Germinal center (tissue), 1 donor: ENCODE results near the gene OAS2.

Experiments
- DNase-seq: peaks from one replicate; pipeline ENCODE4 v3.0.0; 2012; ENCODE audit warnings: mixed read lengths, low spot score

Gene OAS2

DNA sequence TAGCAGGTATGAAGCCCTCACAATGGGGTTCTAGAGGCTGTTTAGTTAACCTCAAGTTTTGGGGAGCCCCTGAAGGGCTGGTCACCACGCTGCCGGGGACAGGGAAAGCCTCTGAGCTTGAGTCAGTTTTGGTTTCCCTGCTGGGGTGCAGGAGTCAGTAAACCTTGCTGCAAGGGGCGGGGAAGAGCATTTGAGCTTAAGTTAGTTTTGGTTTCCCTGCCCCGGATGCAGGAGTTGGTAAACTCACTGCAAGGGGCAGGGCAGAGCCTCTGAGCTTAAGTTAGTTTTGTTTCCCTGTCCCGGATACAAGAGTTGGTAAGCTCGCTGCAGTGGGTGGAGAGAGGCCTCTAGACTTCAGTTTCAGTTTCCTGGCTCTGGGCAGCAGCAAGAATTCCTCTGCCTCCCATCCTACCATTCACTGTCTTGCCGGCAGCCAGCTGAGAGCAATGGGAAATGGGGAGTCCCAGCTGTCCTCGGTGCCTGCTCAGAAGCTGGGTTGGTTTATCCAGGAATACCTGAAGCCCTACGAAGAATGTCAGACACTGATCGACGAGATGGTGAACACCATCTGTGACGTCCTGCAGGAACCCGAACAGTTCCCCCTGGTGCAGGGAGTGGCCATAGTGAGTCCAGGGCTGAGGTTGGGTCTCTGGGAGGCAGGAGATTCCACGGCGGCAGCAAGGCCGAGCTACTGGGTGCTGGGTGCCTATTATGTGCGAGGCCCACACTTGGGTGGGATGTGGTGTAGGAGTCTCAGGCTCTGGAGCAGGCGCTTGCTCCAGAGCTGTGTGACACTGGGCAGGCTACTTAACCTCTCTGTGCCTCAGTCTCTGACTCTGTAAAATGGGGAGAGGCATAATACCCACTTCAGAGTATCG lies at the start of gene OAS2:
OAS2 (plus strand) TSS at position 357 of the 878 bp plus-strand sequence; CDS start at position 447, 90 bp downstream.
- DNase-seq: peak; percentile 89

DNA sequence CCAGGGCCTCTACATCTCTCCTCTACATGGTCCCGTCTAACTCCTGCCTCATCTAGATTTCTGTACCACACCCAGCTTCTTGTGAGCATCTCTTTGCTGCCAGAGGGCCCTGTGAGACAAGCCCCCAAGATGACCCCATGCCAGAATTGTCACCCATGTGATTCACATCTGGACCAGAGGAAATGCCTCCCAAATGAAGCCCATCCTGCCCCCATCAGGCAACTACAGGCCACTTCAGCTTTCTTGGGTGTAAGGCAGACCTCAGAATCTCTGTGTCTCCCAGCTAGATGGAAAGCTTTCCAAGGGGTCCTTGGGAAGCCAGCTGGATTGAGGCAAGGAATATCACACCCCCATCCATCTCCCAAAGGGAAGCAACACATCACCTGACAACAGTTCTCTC lies 49.3 kb upstream of the OAS2 start:
- DNase-seq: no peak

DNA sequence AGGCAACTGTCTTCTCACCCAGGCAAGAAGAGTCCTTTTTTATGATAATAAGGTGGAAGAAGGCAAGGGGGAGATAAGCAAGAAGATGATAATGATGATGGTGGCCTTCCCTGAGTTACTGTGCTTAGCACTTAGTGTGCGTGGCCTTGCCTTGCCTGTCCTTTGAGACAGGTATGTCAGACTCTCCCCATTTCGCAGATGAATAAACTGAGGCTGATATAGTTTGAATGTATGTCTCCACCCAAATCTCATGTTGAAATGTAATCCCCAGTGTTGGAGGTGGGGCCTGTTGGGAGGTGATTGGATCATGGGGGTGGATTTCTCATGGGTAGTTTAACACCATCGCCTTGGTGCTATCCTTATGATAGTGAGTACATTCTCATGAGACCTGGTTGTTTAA lies 48.6 kb upstream of the OAS2 start:
- no peak for DNase-seq

GRCh38 chr12:112930350-112930749 lies 48.0 kb upstream of the OAS2 start:
- no peak for DNase-seq

- no peak for DNase-seq
These were observed 45.7 kb upstream of the OAS2 start for GRCh38 chr12:112932485-112933128.

GRCh38 chr12:112933129-112933505 lies 45.2 kb upstream of the OAS2 start:
- DNase-seq: no peak

GRCh38 chr12:112936264-112936663 lies 42.1 kb upstream of the OAS2 start:
- no peak for DNase-seq

- DNase-seq: no peak
These were observed 41.4 kb upstream of the OAS2 start for GRCh38 chr12:112936927-112937326.

DNA sequence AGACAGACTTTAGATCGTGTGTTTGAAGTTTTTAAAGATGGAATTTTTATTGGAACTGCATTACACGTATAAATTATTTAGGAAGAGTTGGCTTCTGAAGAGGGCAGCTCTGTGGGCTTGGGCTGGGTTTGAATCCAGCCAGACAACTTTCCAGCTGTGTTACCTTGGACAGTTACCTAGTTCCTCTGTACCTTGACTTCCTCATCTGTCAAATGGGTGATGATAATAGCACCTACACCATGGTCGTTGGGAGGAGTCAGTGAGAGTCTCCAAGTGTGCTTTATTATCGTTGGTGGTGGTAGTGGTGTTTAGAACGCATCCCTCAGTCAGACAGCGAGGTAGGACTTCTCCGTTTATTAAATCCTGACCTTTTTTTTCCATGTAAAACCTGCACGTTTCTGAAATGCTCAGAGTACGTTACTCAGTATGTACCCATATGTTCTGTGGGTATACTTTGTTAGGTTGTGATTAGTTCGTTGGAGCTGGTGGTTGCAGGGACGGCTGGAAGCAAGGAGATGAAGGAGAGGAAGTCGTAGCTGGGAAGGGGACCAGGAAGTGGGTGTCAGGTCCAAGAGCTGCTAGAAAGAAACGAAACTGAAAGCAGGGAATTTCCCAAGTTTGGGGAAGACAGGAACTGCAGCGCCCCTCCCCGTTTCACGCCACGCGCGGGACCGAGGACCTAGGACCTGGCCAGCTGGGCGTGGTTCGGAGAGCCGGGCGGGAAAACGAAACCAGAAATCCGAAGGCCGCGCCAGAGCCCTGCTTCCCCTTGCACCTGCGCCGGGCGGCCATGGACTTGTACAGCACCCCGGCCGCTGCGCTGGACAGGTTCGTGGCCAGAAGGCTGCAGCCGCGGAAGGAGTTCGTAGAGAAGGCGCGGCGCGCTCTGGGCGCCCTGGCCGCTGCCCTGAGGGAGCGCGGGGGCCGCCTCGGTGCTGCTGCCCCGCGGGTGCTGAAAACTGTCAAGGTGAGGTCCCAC lies 40.3 kb upstream of the OAS2 start, which contains the start of gene OAS3:
OAS3 (plus strand) TSS at position 734 of the 979 bp plus-strand sequence; CDS start at position 791, 57 bp downstream.
- peak; percentile 50 for DNase-seq

DNA sequence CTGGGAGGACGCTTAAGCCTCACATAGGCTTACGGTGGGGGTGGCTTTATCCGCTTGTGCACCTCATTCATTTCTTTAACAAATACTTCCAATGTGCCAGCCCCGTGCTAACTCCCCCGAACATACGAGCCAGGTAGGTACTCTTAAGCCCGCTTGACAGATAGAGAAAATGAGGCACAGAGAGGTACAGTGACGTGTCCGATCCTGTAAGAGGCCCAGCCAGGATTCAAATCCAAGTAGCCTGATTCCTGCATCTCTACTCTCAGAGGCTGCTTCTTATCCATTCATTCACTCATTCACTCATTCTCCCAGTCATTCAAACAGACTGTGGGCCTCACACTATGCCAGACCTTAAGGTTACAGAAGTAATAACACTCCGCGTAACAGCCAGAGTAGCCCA lies 39.6 kb upstream of the OAS2 start:
- no peak for DNase-seq

DNA sequence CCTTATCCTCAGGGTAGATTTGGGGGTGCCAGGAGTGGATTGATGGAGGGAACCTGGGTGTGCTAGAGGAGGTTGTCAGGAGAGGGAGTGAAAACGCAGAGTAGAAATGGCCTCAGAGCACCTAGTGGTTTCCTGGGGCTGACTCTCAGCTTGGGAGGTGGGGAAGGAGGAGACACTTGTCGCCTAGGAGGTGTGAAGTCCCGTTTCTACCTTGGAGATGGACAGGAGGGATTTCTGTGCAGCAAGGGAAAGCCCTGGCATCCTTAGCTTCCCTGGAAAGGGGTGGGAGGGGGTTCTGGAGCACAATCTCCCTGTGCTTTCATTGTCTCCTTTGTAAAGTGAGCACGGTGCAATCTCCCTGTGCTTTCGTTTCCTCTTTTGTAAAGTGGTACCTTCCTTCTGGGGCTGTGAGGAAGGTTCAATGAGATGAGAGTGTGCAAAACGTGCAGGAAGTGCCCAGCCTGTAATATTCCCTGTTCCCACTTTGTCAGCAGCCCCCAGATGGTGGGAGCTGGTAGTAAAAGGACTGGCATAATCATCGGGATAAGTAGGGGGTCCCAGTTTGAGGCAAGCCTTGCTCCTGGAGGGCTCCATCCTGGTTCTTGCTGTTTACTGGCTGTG lies 38.4 kb upstream of the OAS2 start:
- peak; percentile 70 for DNase-seq

DNA sequence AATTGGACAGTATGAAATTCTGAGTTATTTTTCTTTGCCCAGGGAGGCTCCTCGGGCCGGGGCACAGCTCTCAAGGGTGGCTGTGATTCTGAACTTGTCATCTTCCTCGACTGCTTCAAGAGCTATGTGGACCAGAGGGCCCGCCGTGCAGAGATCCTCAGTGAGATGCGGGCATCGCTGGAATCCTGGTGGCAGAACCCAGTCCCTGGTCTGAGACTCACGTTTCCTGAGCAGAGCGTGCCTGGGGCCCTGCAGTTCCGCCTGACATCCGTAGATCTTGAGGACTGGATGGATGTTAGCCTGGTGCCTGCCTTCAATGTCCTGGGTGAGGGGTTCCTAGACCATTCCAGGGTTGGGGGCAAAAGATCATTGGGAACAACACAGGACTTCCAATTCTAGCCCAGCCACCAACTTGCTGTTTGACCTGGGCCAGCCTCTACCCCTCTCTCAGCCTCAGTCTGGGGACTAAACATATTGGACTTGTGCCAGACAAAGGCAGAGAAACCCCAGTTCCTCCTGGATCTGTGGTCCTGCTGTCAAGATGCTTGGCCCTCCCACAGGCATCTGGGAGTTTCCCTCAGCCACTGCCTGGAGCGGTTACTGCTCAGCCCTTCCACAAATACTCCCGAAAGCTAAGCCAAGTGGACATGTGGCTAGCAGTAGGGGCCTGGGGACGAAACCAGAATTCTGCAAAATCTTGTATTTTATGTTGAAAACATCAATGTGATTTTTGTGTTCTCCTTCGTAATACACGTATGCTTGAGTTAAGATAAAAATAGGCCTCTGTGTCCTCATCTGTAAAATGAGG lies 36.6 kb upstream of the OAS2 start:
- DNase-seq: no peak

DNA sequence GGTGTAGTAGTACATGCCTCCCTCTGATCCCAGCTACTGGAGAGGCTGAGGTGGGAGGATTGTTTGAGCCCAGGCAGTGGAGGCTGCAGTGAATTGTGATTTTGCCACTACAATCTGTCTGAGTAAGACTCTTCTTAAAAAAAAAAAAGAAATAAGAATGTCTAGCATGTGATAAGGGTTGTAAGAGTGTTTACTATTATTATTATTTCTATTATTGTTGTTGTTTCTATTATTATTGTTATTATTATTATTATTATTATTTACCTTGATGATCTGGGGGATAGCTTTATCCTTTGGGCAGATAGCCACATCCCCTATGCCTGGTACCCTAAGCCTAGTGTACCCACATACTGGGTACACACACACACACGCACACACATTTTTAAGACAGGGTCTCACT lies 35.7 kb upstream of the OAS2 start:
- DNase-seq: no peak

DNA sequence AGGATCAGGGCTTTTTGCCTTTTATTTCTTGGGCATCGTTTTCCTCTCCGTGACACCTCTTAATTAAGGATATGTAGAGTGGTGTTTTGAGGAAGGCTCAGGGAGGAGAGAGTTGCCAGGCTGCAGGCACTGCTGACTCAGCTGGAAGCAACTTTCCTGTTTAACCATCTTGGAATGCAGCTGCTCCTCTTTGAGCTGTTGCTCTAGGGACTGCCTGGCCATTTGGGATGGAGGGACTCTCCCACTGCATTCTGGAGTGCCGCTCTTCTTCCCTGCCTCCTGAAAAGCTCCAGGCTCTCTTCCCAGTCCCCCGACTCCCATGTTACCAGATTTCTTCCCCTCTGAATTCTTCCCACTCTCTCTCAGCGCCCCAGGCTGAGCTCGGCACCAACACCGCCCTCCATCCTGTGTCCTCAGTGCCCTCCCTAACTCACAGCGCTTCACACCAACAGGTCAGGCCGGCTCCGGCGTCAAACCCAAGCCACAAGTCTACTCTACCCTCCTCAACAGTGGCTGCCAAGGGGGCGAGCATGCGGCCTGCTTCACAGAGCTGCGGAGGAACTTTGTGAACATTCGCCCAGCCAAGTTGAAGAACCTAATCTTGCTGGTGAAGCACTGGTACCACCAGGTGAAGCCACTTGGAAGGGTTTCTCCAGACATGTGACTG lies 34.2 kb upstream of the OAS2 start:
- DNase-seq: no peak

DNA sequence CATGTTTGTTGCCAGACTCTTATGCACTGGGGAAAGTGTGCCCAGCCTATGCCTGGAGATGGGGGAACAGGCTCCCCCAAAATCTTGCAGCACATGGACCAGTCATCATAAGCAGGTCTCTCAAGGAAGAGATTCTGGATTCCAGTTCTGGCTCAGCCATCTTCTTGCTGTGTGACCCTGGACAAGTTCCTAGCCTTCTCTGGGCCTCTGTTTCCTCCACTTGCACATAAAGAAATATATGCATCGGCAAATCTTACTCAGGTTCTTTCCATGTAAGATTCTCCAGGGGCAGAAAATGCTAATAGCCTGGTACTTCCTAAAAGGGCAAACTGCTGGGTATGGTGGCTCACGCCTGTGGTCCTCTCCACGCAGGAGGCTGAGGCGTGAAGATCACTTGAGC lies 32.8 kb upstream of the OAS2 start:
- DNase-seq: no peak

GRCh38 chr12:112946236-112947000 lies 31.9 kb upstream of the OAS2 start:
- no peak for DNase-seq

- no peak for DNase-seq
These were observed 31.0 kb upstream of the OAS2 start for GRCh38 chr12:112947314-112947713.

GRCh38 chr12:112947761-112948160 lies 30.6 kb upstream of the OAS2 start:
- DNase-seq: no peak

GRCh38 chr12:112948806-112949205 lies 29.5 kb upstream of the OAS2 start:
- DNase-seq: no peak

GRCh38 chr12:112950701-112951100 lies 27.6 kb upstream of the OAS2 start:
- DNase-seq: no peak
